CD14-positive monocyte (primary cell): ENCODE results near the gene LRRK1. TPM values are rescaled to one million over a fixed set of nuclear protein-coding genes. Genes with fewer than 3 reads are reported as not detected.

Experiments used
- DNase-seq, 3 donors: peaks; one replicate each; pipeline ENCODE4 v3.0.0-alpha.2; 2011 to 2022
- H2AFZ ChIP-seq: 2 replicates; pipeline ENCODE4 v1.6.0; 2012; ENCODE audit warnings: mild to moderate bottlenecking, low read depth, low read length, inconsistent platforms; ENCODE audit not compliant: insufficient read depth, poor library complexity, severe bottlenecking
- H3K27ac ChIP-seq, 2 donors: 1 replicate in 1 of 2; 2 replicates in 1 of 2; pipeline ENCODE4 v1.5.1; 2012 to 2013; ENCODE audit warnings: low read length in 2 of 2, control low read depth in 1 of 2, inconsistent platforms in 1 of 2, low read depth in 1 of 2, mild to moderate bottlenecking in 1 of 2
- H3K27me3 ChIP-seq, 2 donors: one replicate each; pipeline versions ENCODE4 v1.6.0 to v1.6.1; 2011 to 2013; ENCODE audit warnings: low read length in 2 of 2; ENCODE audit not compliant: control insufficient read depth in 2 of 2, insufficient read depth in 2 of 2
- H3K36me3 ChIP-seq, 2 donors: replicated peaks in 1 of 2; 1 replicate in 1 of 2; 2 replicates in 1 of 2; pipeline versions ENCODE4 v1.5.1 to v1.6.1; 2012 to 2013; ENCODE audit warnings: low read length in 2 of 2, control low read depth in 1 of 2, inconsistent platforms in 1 of 2, mild to moderate bottlenecking in 1 of 2; ENCODE audit not compliant: insufficient read depth in 2 of 2, control insufficient read depth in 1 of 2
- H3K4me1 ChIP-seq, 2 donors: 1 replicate in 1 of 2; 2 replicates in 1 of 2; pipeline versions ENCODE4 v1.5.1 to v1.6.1; 2012 to 2013; ENCODE audit warnings: low read length in 2 of 2, control low read depth in 1 of 2, inconsistent platforms in 1 of 2, mild to moderate bottlenecking in 1 of 2, moderate library complexity in 1 of 2; ENCODE audit not compliant: insufficient read depth in 2 of 2, control insufficient read depth in 1 of 2
- H3K4me2 ChIP-seq: replicated peaks from 2 replicates; pipeline ENCODE3; 2012; ENCODE audit warnings: low read length, moderate library complexity, mild to moderate bottlenecking; ENCODE audit not compliant: poor library complexity, severe bottlenecking; ENCODE audit errors: extremely low read depth
- H3K4me3 ChIP-seq, 3 experiments: fragments of 200-600 bp in 1 of 3; sonication (generic) in 1 of 3; replicated peaks in 1 of 3; 1 replicate in 2 of 3; 2 replicates in 1 of 3; pipeline ENCODE4 v1.5.1; 2011 to 2013; ENCODE audit warnings: low read length in 3 of 3, mild to moderate bottlenecking in 3 of 3, control low read depth in 2 of 3, low read depth in 2 of 3, inconsistent platforms in 1 of 3, moderate library complexity in 1 of 3
- H3K79me2 ChIP-seq: 2 replicates; pipeline ENCODE4 v1.6.0; 2012; ENCODE audit warnings: mild to moderate bottlenecking, control low read depth, inconsistent platforms, low read length, moderate library complexity; ENCODE audit not compliant: insufficient read depth
- H3K9ac ChIP-seq: 2 replicates; pipeline ENCODE4 v1.6.0; 2017; ENCODE audit warnings: low read length, mild to moderate bottlenecking; ENCODE audit not compliant: insufficient read depth, poor library complexity, severe bottlenecking
- H3K9me3 ChIP-seq, 2 donors: replicated peaks in 1 of 2; 1 replicate in 1 of 2; 2 replicates in 1 of 2; pipeline versions ENCODE4 v1.5.1 to v1.6.1; 2012 to 2013; ENCODE audit warnings: low read length in 2 of 2, control low read depth in 1 of 2; ENCODE audit not compliant: control insufficient read depth in 1 of 2, insufficient read depth in 1 of 2
- H4K20me1 ChIP-seq: 2 replicates; pipeline ENCODE4 v1.6.0; 2012; ENCODE audit warnings: mild to moderate bottlenecking, low read length, control low read depth, moderate library complexity; ENCODE audit not compliant: insufficient read depth
- H3K27ac Mint-ChIP-seq, 7 donors: one replicate each; pipeline ENCODE4 v1.8.0; 2020; ENCODE audit warnings: mild to moderate bottlenecking in 7 of 7, mixed read lengths in 7 of 7, moderate library complexity in 6 of 7, inconsistent platforms in 2 of 7
- H3K27me3 Mint-ChIP-seq, 3 donors: one replicate each; pipeline ENCODE4 v1.8.0; 2021 to 2022; ENCODE audit warnings: low read depth in 3 of 3, mild to moderate bottlenecking in 3 of 3, mixed read lengths in 3 of 3, moderate library complexity in 3 of 3, inconsistent platforms in 1 of 3
- H3K36me3 Mint-ChIP-seq, 2 donors: one replicate each; pipeline ENCODE4 v1.8.0; 2020; ENCODE audit warnings: mixed read lengths in 2 of 2, inconsistent platforms in 1 of 2, mild to moderate bottlenecking in 1 of 2
- H3K4me1 Mint-ChIP-seq: one replicate; pipeline ENCODE4 v1.8.0; 2020; ENCODE audit warnings: mild to moderate bottlenecking, mixed read lengths
- H3K4me3 Mint-ChIP-seq, 2 donors: one replicate each; pipeline ENCODE4 v1.8.0; 2020; ENCODE audit warnings: mild to moderate bottlenecking in 2 of 2, mixed read lengths in 2 of 2, moderate library complexity in 1 of 2
- H3K9me3 Mint-ChIP-seq, 7 donors: one replicate each; pipeline ENCODE4 v1.8.0; 2020 to 2022; ENCODE audit warnings: mixed read lengths in 7 of 7, mild to moderate bottlenecking in 6 of 7, moderate library complexity in 6 of 7, inconsistent platforms in 2 of 7
- CTCF ChIP-seq: fragments of 200-600 bp; IDR thresholded peaks from one replicate; pipeline ENCODE4 v1.8.0; 2022; ENCODE audit warnings: antibody characterized with exemption, mild to moderate bottlenecking
- WGBS: methylation state at CpG from one replicate; pipeline ENCODE4 v1.1.5; 2013; ENCODE audit warnings: missing lambda C conversion rate; ENCODE audit not compliant: insufficient coverage; 5-methylcytosine and 5-hydroxymethylcytosine counted together
- intact Hi-C, 2 donors: fragments of 100-400 bp; cut with micrococcal nuclease; formaldehyde crosslinking; loops; one replicate each; pipeline versions ENCODE4 v1.15.0 to v1.15.1; 2023
- polyA plus RNA-seq, 3 donors: library from polyadenylated mRNA; depleted of rRNA in 1 of 3; unstranded in 2 of 3; stranded (reverse) in 1 of 3; fragments of 300-500 nt in 2 of 3; fragments of >200 nt in 1 of 3; fragmentation: Illumina TruSeq in 2 of 3; gene quantifications; 1 replicate in 2 of 3; 2 replicates in 1 of 3; pipeline ENCODE4 v1.2.3, GENCODE V29; 2012 to 2021

LRRK1 gene
- polyA plus RNA-seq, 3 donors, result 1.7 to 18.9 (median 5.4) TPM

- H3K27me3 Mint-ChIP-seq, result peaks cover 64 to 87% (median 71%) of the 10 kb centered on the region in 3 donors
- DNase-seq, result no peak
- Histone ChIP-seq H3K27ac (no peak overlapping the region), H3K9me3 (no peaks in the 10 kb centered on the region), H3K4me3 (no peak overlapping the region), H2AFZ (no peak overlapping the region), H3K4me1 (peaks cover 26 to 30% of the 10 kb centered on the region in 2 donors), H3K9ac (no peak overlapping the region), H3K36me3 (peaks cover 65 to 84% of the 10 kb centered on the region in 2 donors), H3K27me3 (peaks cover 0 to 53% of the 10 kb centered on the region in 2 donors), H3K4me2 (no peak overlapping the region), H3K79me2 (no peaks in the 10 kb centered on the region), H4K20me1 (peaks cover 8% of the 10 kb centered on the region)
- WGBS, result 97% methylated on average over 16 of the region's 17 CpGs
- no peak overlapping the region for H3K27ac Mint-ChIP-seq
- H3K9me3 Mint-ChIP-seq, result peaks cover 0 to 17% (median 8%) of the 10 kb centered on the region in 7 donors
- H3K4me3 Mint-ChIP-seq, result peak overlapping the region in 1 of 2 donors; percentile 76
- peaks cover 95 to 96% of the 10 kb centered on the region in 2 donors for H3K36me3 Mint-ChIP-seq
- TF ChIP-seq CTCF, result no peak
- H3K4me1 Mint-ChIP-seq, result peaks cover 31% of the 10 kb centered on the region
- intact Hi-C loops, result no loop called here
Measured at GRCh38 chr15:101025896-101026631, 106.9 kb downstream of the LRRK1 start.

DNA sequence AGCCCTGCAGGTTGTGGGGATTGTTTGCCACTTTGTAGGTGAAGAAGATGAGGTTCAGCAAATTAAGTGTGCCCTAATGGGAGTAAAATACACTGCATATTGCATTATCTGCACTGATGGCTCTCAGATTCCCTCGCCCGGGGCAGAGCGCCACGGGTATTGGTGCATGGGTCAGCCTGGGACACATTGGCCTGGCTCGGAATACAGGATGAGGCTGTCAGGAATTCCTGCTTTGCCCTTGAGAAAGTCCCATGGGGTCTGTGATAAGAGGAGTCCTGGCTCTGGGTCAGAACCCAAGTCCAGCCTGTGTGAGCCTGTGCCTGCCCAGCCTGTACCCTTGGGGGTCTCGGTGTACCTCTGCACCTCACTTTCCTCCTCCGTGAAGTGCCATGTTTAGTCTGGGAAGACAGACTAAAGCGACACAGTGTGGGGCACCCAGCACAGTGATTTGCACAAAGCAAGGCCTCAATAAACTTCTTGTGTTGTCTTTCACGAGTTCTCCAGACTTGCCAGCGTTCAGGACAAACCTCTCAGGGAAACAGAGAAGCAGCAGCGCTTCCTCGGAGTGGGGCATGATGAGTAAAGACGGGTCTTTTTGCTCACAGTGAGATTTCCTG, 107.6 kb downstream of the LRRK1 start:
- Histone ChIP-seq H3K9ac (no peak overlapping the region), H2AFZ (no peak overlapping the region), H3K27me3 (peaks cover 0 to 53% of the 10 kb centered on the region in 2 donors), H3K4me3 (no peak overlapping the region), H3K27ac (no peak overlapping the region), H3K4me2 (no peak overlapping the region), H3K36me3 (peaks cover 62 to 84% of the 10 kb centered on the region in 2 donors), H3K79me2 (no peaks in the 10 kb centered on the region), H4K20me1 (peaks cover 8% of the 10 kb centered on the region), H3K4me1 (peaks cover 26 to 30% of the 10 kb centered on the region in 2 donors), H3K9me3 (no peaks in the 10 kb centered on the region)
- no peak for TF ChIP-seq CTCF
- intact Hi-C loops, result no loop called here
- H3K27ac Mint-ChIP-seq, result no peak overlapping the region
- no peak for DNase-seq
- peaks cover 64 to 87% (median 71%) of the 10 kb centered on the region in 3 donors for H3K27me3 Mint-ChIP-seq
- H3K9me3 Mint-ChIP-seq, result peaks cover 0 to 18% (median 8%) of the 10 kb centered on the region in 7 donors
- H3K36me3 Mint-ChIP-seq, result peaks cover 95 to 96% of the 10 kb centered on the region in 2 donors
- peaks cover 31% of the 10 kb centered on the region for H3K4me1 Mint-ChIP-seq
- over 99% methylated on average over 12 of the region's 13 CpGs for WGBS
- H3K4me3 Mint-ChIP-seq, result peak overlapping the region in 1 of 2 donors; percentile 72
